Smooth muscle cell (in vitro differentiated cells): ENCODE measurements around the gene NR0B2. TPM values are rescaled to one million over a fixed set of nuclear protein-coding genes. Genes with fewer than 3 reads are reported as not detected.

Experiments
- DNase-seq: peaks from one replicate; lab custom pipeline; 2025; ENCODE audit not compliant: unreplicated experiment; lab: John Stamatoyannopoulos, UW
- H2AFZ ChIP-seq: fragments of 200-600 bp; sonication (generic); 2 replicates; pipeline ENCODE4 v1.6.0; 2016; ENCODE audit warnings: antibody characterized with exemption, low read depth, mild to moderate bottlenecking
- H3F3A ChIP-seq: fragments of 200-600 bp; sonication (generic); 2 replicates; pipeline ENCODE4 v1.6.0; 2017; ENCODE audit warnings: antibody characterized with exemption, low read depth
- H3K27ac ChIP-seq: fragments of 200-600 bp; sonication (generic); 2 replicates; pipeline ENCODE4 v1.5.1; 2016; ENCODE audit warnings: low read depth, mild to moderate bottlenecking
- H3K27me3 ChIP-seq: fragments of 200-600 bp; sonication (generic); 2 replicates; pipeline ENCODE4 v1.6.1; 2016; ENCODE audit warnings: low read depth, mild to moderate bottlenecking
- H3K36me3 ChIP-seq: fragments of 200-600 bp; sonication (generic); 2 replicates; pipeline ENCODE4 v1.5.1; 2016; ENCODE audit warnings: low read depth
- H3K4me1 ChIP-seq: fragments of 200-600 bp; sonication (generic); 2 replicates; pipeline ENCODE4 v1.5.1; 2016; ENCODE audit warnings: low read depth
- H3K4me2 ChIP-seq: fragments of 200-600 bp; sonication (generic); 2 replicates; pipeline ENCODE4 v1.6.0; 2016; ENCODE audit warnings: mild to moderate bottlenecking
- H3K4me3 ChIP-seq: fragments of 200-600 bp; sonication (generic); 2 replicates; pipeline ENCODE4 v1.5.1; 2016; ENCODE audit warnings: mild to moderate bottlenecking
- H3K79me2 ChIP-seq: fragments of 200-600 bp; sonication (generic); 2 replicates; pipeline ENCODE4 v1.6.0; 2016; ENCODE audit warnings: low read depth, mild to moderate bottlenecking
- H3K9ac ChIP-seq: fragments of 200-600 bp; sonication (generic); 2 replicates; pipeline ENCODE4 v1.6.0; 2016; ENCODE audit warnings: low read depth
- H3K9me3 ChIP-seq: fragments of 200-600 bp; sonication (generic); replicated peaks from 2 replicates; pipeline ENCODE4 v1.5.1; 2016; ENCODE audit warnings: low read depth
- H4K20me1 ChIP-seq: fragments of 200-600 bp; sonication (generic); 2 replicates; pipeline ENCODE4 v1.6.0; 2016; ENCODE audit warnings: low read depth
- CTCF ChIP-seq: fragments of 200-600 bp; sonication (generic); IDR thresholded peaks from 2 replicates; pipeline ENCODE4 v1.5.1; 2017; ENCODE audit warnings: borderline replicate concordance, mild to moderate bottlenecking, antibody characterized with exemption; ENCODE audit not compliant: insufficient read depth, poor library complexity, severe bottlenecking
- WGBS: methylation state at CpG from one replicate; pipeline ENCODE4 v1.1.7; 2016; ENCODE audit warnings: low lambda C conversion rate; 5-methylcytosine and 5-hydroxymethylcytosine counted together
- polyA plus RNA-seq: library from polyadenylated mRNA; unstranded; fragments of >200 nt; fragmentation: Nextera tagmentation; extraction: Ambion mirVana; gene quantifications from 2 replicates; pipeline ENCODE4 v1.2.1, GENCODE V29; 2016
- total RNA-seq: library from RNA; depleted of rRNA; stranded (reverse); fragments of >200 nt; gene quantifications from 2 replicates; pipeline ENCODE4 v1.2.3, GENCODE V29; 2014

Gene NR0B2
- total and polyA plus RNA-seq, 2 experiments from 2014 or later = not detected

- Histone ChIP-seq H3F3A (peaks cover 3% of the 10 kb centered on the region), H3K9me3 (no peaks in the 10 kb centered on the region), H3K79me2 (no peaks in the 10 kb centered on the region), H3K36me3 (peaks cover 5% of the 10 kb centered on the region), H4K20me1 (peaks cover 3% of the 10 kb centered on the region), H3K27me3 (no peaks in the 10 kb centered on the region), H3K4me2 (no peak overlapping the region), H2AFZ (no peak overlapping the region), H3K4me1 (no peaks in the 10 kb centered on the region), H3K27ac (no peak overlapping the region), H3K9ac (no peak overlapping the region), H3K4me3 (no peak overlapping the region)
- WGBS = 96% methylated on average over 4 of the region's 4 CpGs
- no peak for TF ChIP-seq CTCF
- no peak for DNase-seq
Measured at GRCh38 chr1:26946270-26946669, 32.5 kb upstream of the NR0B2 start.

GRCh38 chr1:26945728-26946127, 32.0 kb upstream of the NR0B2 start:
- Histone ChIP-seq H3K79me2 (no peaks in the 10 kb centered on the region), H3K4me3 (no peak overlapping the region), H4K20me1 (peaks cover 6% of the 10 kb centered on the region), H3K9ac (no peak overlapping the region), H3F3A (peaks cover 3% of the 10 kb centered on the region), H3K36me3 (peaks cover 5% of the 10 kb centered on the region), H3K27me3 (no peaks in the 10 kb centered on the region), H2AFZ (no peak overlapping the region), H3K9me3 (no peaks in the 10 kb centered on the region), H3K4me2 (no peak overlapping the region), H3K4me1 (no peaks in the 10 kb centered on the region), H3K27ac (no peak overlapping the region)
- no peak for TF ChIP-seq CTCF
- no peak for DNase-seq
- WGBS = 96% methylated on average over 8 of the region's 8 CpGs

- Histone ChIP-seq H3F3A (peaks cover 3% of the 10 kb centered on the region), H3K36me3 (peaks cover 5% of the 10 kb centered on the region), H3K4me2 (no peak overlapping the region), H3K9me3 (no peaks in the 10 kb centered on the region), H3K4me1 (no peaks in the 10 kb centered on the region), H3K9ac (no peak overlapping the region), H3K79me2 (no peaks in the 10 kb centered on the region), H3K4me3 (no peak overlapping the region), H4K20me1 (peaks cover 11% of the 10 kb centered on the region), H3K27ac (no peak overlapping the region), H3K27me3 (no peaks in the 10 kb centered on the region), H2AFZ (no peak overlapping the region)
- TF ChIP-seq CTCF = no peak
- 86% methylated on average over 2 of the region's 2 CpGs for WGBS
- DNase-seq = no peak
Measured at GRCh38 chr1:26945138-26945537, 31.4 kb upstream of the NR0B2 start.

- TF ChIP-seq CTCF = no peak
- Histone ChIP-seq H2AFZ (no peak overlapping the region), H3F3A (peaks cover 3% of the 10 kb centered on the region), H3K79me2 (peaks cover 14% of the 10 kb centered on the region), H3K36me3 (peaks cover 5% of the 10 kb centered on the region), H3K4me2 (no peak overlapping the region), H3K27me3 (no peaks in the 10 kb centered on the region), H4K20me1 (peaks cover 32% of the 10 kb centered on the region), H3K9ac (no peak overlapping the region), H3K27ac (no peak overlapping the region), H3K4me3 (no peak overlapping the region), H3K9me3 (no peaks in the 10 kb centered on the region), H3K4me1 (no peaks in the 10 kb centered on the region)
- 98% methylated on average over 12 of the region's 12 CpGs for WGBS
- DNase-seq = no peak
Measured at GRCh38 chr1:26942656-26943055, 28.9 kb upstream of the NR0B2 start.
